H9 (cell line): ENCODE results near the gene IFT27. TPM values are rescaled to one million over a fixed set of nuclear protein-coding genes. Genes with fewer than 3 reads are reported as not detected.

Source experiments
- DNase-seq: peaks from one replicate; pipeline ENCODE4 v3.0.0-alpha.2; 2017
- H2AFZ ChIP-seq: one replicate; pipeline ENCODE4 v1.6.1; 2013; ENCODE audit warnings: mild to moderate bottlenecking, low read length, control low read depth, moderate library complexity
- H2AK5ac ChIP-seq: 2 replicates; pipeline ENCODE4 v1.6.1; 2013; ENCODE audit warnings: low read length, control low read depth, mixed read lengths; ENCODE audit not compliant: insufficient read length
- H2BK120ac ChIP-seq: one replicate; pipeline ENCODE4 v1.6.1; 2013; ENCODE audit warnings: low read depth, mild to moderate bottlenecking, low read length, control low read depth, inconsistent platforms; ENCODE audit not compliant: poor library complexity, severe bottlenecking
- H2BK12ac ChIP-seq: 2 replicates; pipeline ENCODE4 v1.6.1; 2013; ENCODE audit warnings: low read length, control low read depth, mixed read lengths, low read depth; ENCODE audit not compliant: insufficient read length
- H2BK15ac ChIP-seq: 2 replicates; pipeline ENCODE4 v1.6.1; 2013; ENCODE audit warnings: low read depth, low read length, control low read depth
- H2BK20ac ChIP-seq: one replicate; pipeline ENCODE4 v1.6.1; 2013; ENCODE audit warnings: low read depth, mild to moderate bottlenecking, low read length, control low read depth, inconsistent platforms; ENCODE audit not compliant: poor library complexity, severe bottlenecking
- H2BK5ac ChIP-seq: 2 replicates; pipeline ENCODE4 v1.6.1; 2013; ENCODE audit warnings: low read length, control low read depth, mixed read lengths; ENCODE audit not compliant: insufficient read length
- H3K14ac ChIP-seq: 2 replicates; pipeline ENCODE4 v1.6.1; 2013; ENCODE audit warnings: low read length, control low read depth; ENCODE audit not compliant: insufficient read depth
- H3K18ac ChIP-seq: 2 replicates; pipeline ENCODE4 v1.6.1; 2013; ENCODE audit warnings: low read depth, mild to moderate bottlenecking, mixed read lengths, low read length, control low read depth; ENCODE audit not compliant: insufficient read length
- H3K23ac ChIP-seq: 2 replicates; pipeline ENCODE4 v1.6.1; 2013; ENCODE audit warnings: low read length, control low read depth, mixed read lengths, low read depth; ENCODE audit not compliant: insufficient read length
- H3K23me2 ChIP-seq: 2 replicates; pipeline ENCODE4 v1.6.1; 2013; ENCODE audit warnings: low read depth, mild to moderate bottlenecking, mixed read lengths, low read length, control low read depth; ENCODE audit not compliant: insufficient read length, poor library complexity, severe bottlenecking
- H3K27ac ChIP-seq: 2 replicates; pipeline ENCODE4 v1.5.1; 2013; ENCODE audit warnings: low read length, control low read depth, mixed read lengths, low read depth; ENCODE audit not compliant: insufficient read length
- H3K27me3 ChIP-seq: 2 replicates; pipeline ENCODE4 v1.6.1; 2013; ENCODE audit warnings: low read length, control low read depth, inconsistent platforms; ENCODE audit not compliant: insufficient read depth
- H3K4ac ChIP-seq: 2 replicates; pipeline ENCODE4 v1.6.1; 2013; ENCODE audit warnings: low read depth, mild to moderate bottlenecking, control low read depth, inconsistent platforms, low read length, moderate library complexity
- H3K4me1 ChIP-seq: 2 replicates; pipeline ENCODE4 v1.6.1; 2013; ENCODE audit warnings: low read length, control low read depth, inconsistent platforms; ENCODE audit not compliant: insufficient read depth
- H3K4me2 ChIP-seq: 2 replicates; pipeline ENCODE4 v1.6.1; 2013; ENCODE audit warnings: low read length, control low read depth, mixed read lengths; ENCODE audit not compliant: insufficient read length, insufficient read depth
- H3K56ac ChIP-seq: 2 replicates; pipeline ENCODE4 v1.6.1; 2013; ENCODE audit warnings: low read depth, mild to moderate bottlenecking, mixed read lengths, low read length, control low read depth; ENCODE audit not compliant: insufficient read length
- H3K79me1 ChIP-seq: 2 replicates; pipeline ENCODE4 v1.6.1; 2013; ENCODE audit warnings: low read depth, mild to moderate bottlenecking, moderate library complexity, low read length, control low read depth, inconsistent platforms; ENCODE audit not compliant: insufficient read depth, poor library complexity, severe bottlenecking
- H3K79me2 ChIP-seq: 2 replicates; pipeline ENCODE4 v1.6.1; 2013; ENCODE audit warnings: low read length, control low read depth, inconsistent platforms; ENCODE audit not compliant: insufficient read depth
- H3K9ac ChIP-seq: 2 replicates; pipeline ENCODE4 v1.6.1; 2013; ENCODE audit warnings: low read length, control low read depth, mixed read lengths; ENCODE audit not compliant: insufficient read length; ENCODE audit errors: extremely low read depth
- H3K9me3 ChIP-seq: one replicate; pipeline ENCODE4 v1.6.1; 2013; ENCODE audit warnings: low read depth, low read length, inconsistent platforms; ENCODE audit not compliant: control insufficient read depth
- H3T11ph ChIP-seq: one replicate; pipeline ENCODE4 v1.6.1; 2013; ENCODE audit warnings: mild to moderate bottlenecking, low read length, control low read depth, inconsistent platforms
- H4K20me1 ChIP-seq: one replicate; pipeline ENCODE4 v1.6.1; 2013; ENCODE audit not compliant: control insufficient read depth, insufficient read length, insufficient read depth
- H4K5ac ChIP-seq: 2 replicates; pipeline ENCODE4 v1.6.1; 2013; ENCODE audit warnings: low read depth, mild to moderate bottlenecking, mixed read lengths, low read length, control low read depth; ENCODE audit not compliant: insufficient read length
- H4K8ac ChIP-seq: replicated peaks from 2 replicates; pipeline ENCODE4 v1.6.1; 2013; ENCODE audit warnings: low read length, control low read depth, mixed read lengths, low read depth; ENCODE audit not compliant: insufficient read length
- H4K91ac ChIP-seq: 2 replicates; pipeline ENCODE4 v1.6.1; 2013; ENCODE audit warnings: low read depth, mild to moderate bottlenecking, moderate library complexity, mixed read lengths, low read length, control low read depth; ENCODE audit not compliant: insufficient read length
- H3K27ac Mint-ChIP-seq, 3 experiments: 2 replicates in 2 of 3; 3 replicates in 1 of 3; pipeline ENCODE4 v1.8.0; 2020 to 2021; ENCODE audit warnings: mixed read lengths in 3 of 3, mild to moderate bottlenecking in 1 of 3, moderate library complexity in 1 of 3
- H3K27me3 Mint-ChIP-seq: 2 replicates; pipeline ENCODE4 v1.8.0; 2021; ENCODE audit warnings: low read depth, mild to moderate bottlenecking, moderate library complexity, mixed read lengths
- H3K36me3 Mint-ChIP-seq, 3 experiments: 2 replicates in 2 of 3; 3 replicates in 1 of 3; pipeline ENCODE4 v1.8.0; 2020 to 2021; ENCODE audit warnings: low read depth in 3 of 3, mixed read lengths in 3 of 3; ENCODE audit not compliant: insufficient read depth in 1 of 3
- H3K4me1 Mint-ChIP-seq, 2 experiments: 2 replicates each; pipeline ENCODE4 v1.8.0; 2020; ENCODE audit warnings: mixed read lengths in 2 of 2
- H3K4me3 Mint-ChIP-seq, 2 experiments: 2 replicates in 1 of 2; 3 replicates in 1 of 2; pipeline ENCODE4 v1.8.0; 2020 to 2021; ENCODE audit warnings: mild to moderate bottlenecking in 2 of 2, mixed read lengths in 2 of 2, moderate library complexity in 1 of 2
- H3K9me3 Mint-ChIP-seq, 2 experiments: 2 replicates in 1 of 2; 3 replicates in 1 of 2; pipeline ENCODE4 v1.8.0; 2020; ENCODE audit warnings: mild to moderate bottlenecking in 2 of 2, mixed read lengths in 2 of 2, moderate library complexity in 1 of 2
- CTCF ChIP-seq: fragments of 200-600 bp; sonication (generic); conservative IDR thresholded peaks from 3 replicates; pipeline ENCODE4 v1.8.0; 2021; ENCODE audit warnings: antibody characterized with exemption, mild to moderate bottlenecking
- WGBS: extraction: QIAGEN DNeasy Blood & Tissue Kit; methylation state at CpG from one replicate; pipeline ENCODE4 v1.1.7; 2013; ENCODE audit warnings: missing lambda C conversion rate, low lambda C conversion rate, mixed read lengths; ENCODE audit not compliant: insufficient read length; ENCODE audit errors: extremely low coverage; 5-methylcytosine and 5-hydroxymethylcytosine counted together
- total RNA-seq: library from RNA; stranded (reverse); gene quantifications from 2 replicates; pipeline ENCODE4 v1.2.1, GENCODE V29; 2021

Gene IFT27
- total RNA-seq, 1 experiment from 2014 or later, result 43.4 TPM

- no peak overlapping the region for H3K18ac ChIP-seq
- WGBS, result no CpG with 5 or more reads among the region's 4 CpGs
- H3K79me2 ChIP-seq, result no peaks in the 10 kb centered on the region
- Mint-ChIP-seq H3K9me3 (peaks cover 0 to 5% of the 10 kb centered on the region in 2 experiments; a peak in 3 of 5 replicates), H3K27me3 (peaks cover 64% of the 10 kb centered on the region), H3K4me3 (no peak overlapping the region), H3K36me3 (peaks cover 0 to 4% (median 0%) of the 10 kb centered on the region in 3 experiments; a peak in 2 of 7 replicates), H3K4me1 (0 out of 4 replicates have a peak, but pooled peaks cover 0 to 2% of the 10 kb centered on the region in 2 experiments), H3K27ac (no peak overlapping the region)
- no peak overlapping the region for H4K8ac ChIP-seq
- no peak for TF ChIP-seq CTCF
- no peaks in the 10 kb centered on the region for H3K79me1 ChIP-seq
- no peaks in the 10 kb centered on the region for H4K20me1 ChIP-seq
- H3K4me1 ChIP-seq, result no peaks in the 10 kb centered on the region
- no peak overlapping the region for H3K9ac ChIP-seq
- H3T11ph ChIP-seq, result no peak overlapping the region
- H3K4me2 ChIP-seq, result no peak overlapping the region
- H2BK15ac ChIP-seq, result no peak overlapping the region
- H3K56ac ChIP-seq, result no peak overlapping the region
- no peaks in the 10 kb centered on the region for H3K23me2 ChIP-seq
- no peaks in the 10 kb centered on the region for H3K9me3 ChIP-seq
- H2BK12ac ChIP-seq, result no peak overlapping the region
- no peak overlapping the region for H3K4ac ChIP-seq
- H3K27ac ChIP-seq, result no peak overlapping the region
- peak overlapping the region; percentile 97 for H4K5ac ChIP-seq
- H2BK20ac ChIP-seq, result no peak overlapping the region
- H3K14ac ChIP-seq, result no peak overlapping the region
- H2BK120ac ChIP-seq, result no peak overlapping the region
- peak; percentile 0 for DNase-seq
- no peak overlapping the region for H4K91ac ChIP-seq
- no peaks in the 10 kb centered on the region; the same call in 1 of the 2 replicates for H3K27me3 ChIP-seq
- no peak overlapping the region for H2AFZ ChIP-seq
- no peak overlapping the region for H3K23ac ChIP-seq
- H2AK5ac ChIP-seq, result no peak overlapping the region
- no peak overlapping the region for H2BK5ac ChIP-seq
These were observed 35.2 kb downstream of the IFT27 start for GRCh38 chr22:36740716-36741115.
